ENCODE data around the gene EGFL8. TPM values are rescaled to one million over a fixed set of nuclear protein-coding genes. Genes with fewer than 3 reads are reported as not detected.
"Not testable (repeated sequence)": the region's sequence is repeated elsewhere in the genome, so short reads cannot be mapped to it uniquely, and the experiment has no call there.

The EGFL8 gene
- total RNA-seq, 1 donor from 2014 or later: 7.5 TPM

GRCh38 chr6:32184084-32184640 lies 19.8 kb downstream of the EGFL8 start, which contains the start of gene AGER:
AGER (minus strand) TSS chr6:32184253; CDS start chr6:32184222, 31 bp downstream.
- no peak for DNase-seq

GRCh38 chr6:32185681-32186131 lies 21.3 kb downstream of the EGFL8 start:
- not testable (repeated sequence) for DNase-seq

- DNase-seq: not testable (repeated sequence)
Measured at GRCh38 chr6:32186151-32186840, 21.9 kb downstream of the EGFL8 start.

- no peak for DNase-seq
Measured at GRCh38 chr6:32187009-32187709, 22.8 kb downstream of the EGFL8 start.

- DNase-seq: not testable (repeated sequence)
Measured at GRCh38 chr6:32187725-32188380, 23.5 kb downstream of the EGFL8 start.

GRCh38 chr6:32188381-32189068 lies 24.1 kb downstream of the EGFL8 start:
- no peak for DNase-seq

GRCh38 chr6:32189069-32189741 lies 24.8 kb downstream of the EGFL8 start:
- DNase-seq: no peak

GRCh38 chr6:32189742-32190053 lies 25.3 kb downstream of the EGFL8 start:
- DNase-seq: no peak

- DNase-seq: peak; percentile 88
Measured at GRCh38 chr6:32190054-32190851, 25.9 kb downstream of the EGFL8 start, which contains the start of gene PBX2. PBX2 (minus strand) TSS chr6:32190202; CDS start chr6:32189915, 287 bp downstream.

GRCh38 chr6:32190911-32191677 lies 26.7 kb downstream of the EGFL8 start:
- no peak for DNase-seq

- DNase-seq: no peak
Measured at GRCh38 chr6:32191696-32192607, 27.6 kb downstream of the EGFL8 start.

- DNase-seq: no peak
Measured at GRCh38 chr6:32192608-32193039, 28.2 kb downstream of the EGFL8 start, which contains the start of gene GPSM3. GPSM3 (minus strand) TSS chr6:32192643; CDS start chr6:32192513, 130 bp downstream.

GRCh38 chr6:32193096-32193495 lies 28.7 kb downstream of the EGFL8 start:
- DNase-seq: not testable (repeated sequence)

- no peak for DNase-seq
Measured at GRCh38 chr6:32194388-32194787, 30.0 kb downstream of the EGFL8 start.

GRCh38 chr6:32194825-32195651 lies 30.6 kb downstream of the EGFL8 start:
- DNase-seq: no peak

- peak; percentile 100 for DNase-seq
Measured at GRCh38 chr6:32195652-32195901, 31.2 kb downstream of the EGFL8 start.

- DNase-seq: peak; percentile 81
Measured at GRCh38 chr6:32195902-32196681, 31.7 kb downstream of the EGFL8 start.
